ENCODE results near the gene RABL3.

Gene RABL3

DNA sequence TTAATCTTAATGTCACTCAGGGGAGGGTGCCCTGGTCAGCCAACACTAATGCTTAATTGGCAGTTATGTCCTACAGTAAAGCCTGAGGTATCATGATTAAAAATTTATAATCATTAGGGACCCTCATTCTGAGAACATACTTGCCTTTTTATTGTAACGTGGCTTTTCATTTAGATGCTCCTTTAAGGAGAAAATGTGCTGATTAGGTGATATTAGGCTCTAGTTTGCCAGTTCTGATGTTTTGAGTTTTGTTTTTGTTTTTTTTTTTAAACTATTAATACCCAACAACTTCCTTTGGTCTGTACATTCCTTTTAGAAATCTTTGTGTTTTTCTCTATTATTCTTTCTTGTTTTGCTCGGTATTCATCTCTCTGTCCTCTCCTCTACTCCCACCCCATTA lies 10.5 kb upstream of the RABL3 start:
- H3K4me3 ChIP-seq (ENCODE audit: low read depth, low read length): no peak overlapping the region
- TF ChIP-seq, protein P1, sequence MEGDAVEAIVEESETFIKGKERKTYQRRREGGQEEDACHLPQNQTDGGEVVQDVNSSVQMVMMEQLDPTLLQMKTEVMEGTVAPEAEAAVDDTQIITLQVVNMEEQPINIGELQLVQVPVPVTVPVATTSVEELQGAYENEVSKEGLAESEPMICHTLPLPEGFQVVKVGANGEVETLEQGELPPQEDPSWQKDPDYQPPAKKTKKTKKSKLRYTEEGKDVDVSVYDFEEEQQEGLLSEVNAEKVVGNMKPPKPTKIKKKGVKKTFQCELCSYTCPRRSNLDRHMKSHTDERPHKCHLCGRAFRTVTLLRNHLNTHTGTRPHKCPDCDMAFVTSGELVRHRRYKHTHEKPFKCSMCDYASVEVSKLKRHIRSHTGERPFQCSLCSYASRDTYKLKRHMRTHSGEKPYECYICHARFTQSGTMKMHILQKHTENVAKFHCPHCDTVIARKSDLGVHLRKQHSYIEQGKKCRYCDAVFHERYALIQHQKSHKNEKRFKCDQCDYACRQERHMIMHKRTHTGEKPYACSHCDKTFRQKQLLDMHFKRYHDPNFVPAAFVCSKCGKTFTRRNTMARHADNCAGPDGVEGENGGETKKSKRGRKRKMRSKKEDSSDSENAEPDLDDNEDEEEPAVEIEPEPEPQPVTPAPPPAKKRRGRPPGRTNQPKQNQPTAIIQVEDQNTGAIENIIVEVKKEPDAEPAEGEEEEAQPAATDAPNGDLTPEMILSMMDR (IDR thresholded peaks at IDR 0.05; ENCODE audit: low read depth, low read length, missing control alignments): no peak
- DNase-seq (ENCODE audit: low read depth): no peak
- in situ Hi-C loops (cut with HindIII; ENCODE audit: low sequenced_read_pairs): no loop called here

- in situ Hi-C loops (cut with HindIII; ENCODE audit: low sequenced_read_pairs): no loop called here
- TF ChIP-seq, protein P1 (IDR thresholded peaks at IDR 0.05; ENCODE audit: low read depth, low read length, missing control alignments): no peak
These were observed 9.9 kb upstream of the RABL3 start for GRCh38 chr3:120752230-120752629.

GRCh38 chr3:120749843-120750242 lies 7.5 kb upstream of the RABL3 start:
- in situ Hi-C loops (cut with HindIII; ENCODE audit: low sequenced_read_pairs): no loop called here
- no peak overlapping the region for H3K4me3 ChIP-seq (ENCODE audit: low read depth, low read length)
- no peak for DNase-seq (ENCODE audit: low read depth)
- TF ChIP-seq, protein P1 (IDR thresholded peaks at IDR 0.05; ENCODE audit: low read depth, low read length, missing control alignments): no peak

More at GRCh38 chr3:120752230-120752629, 9.9 kb upstream of the RABL3 start:
- no peak for DNase-seq (ENCODE audit: low read depth)
- no peak overlapping the region for H3K4me3 ChIP-seq (ENCODE audit: low read depth, low read length)

DNA sequence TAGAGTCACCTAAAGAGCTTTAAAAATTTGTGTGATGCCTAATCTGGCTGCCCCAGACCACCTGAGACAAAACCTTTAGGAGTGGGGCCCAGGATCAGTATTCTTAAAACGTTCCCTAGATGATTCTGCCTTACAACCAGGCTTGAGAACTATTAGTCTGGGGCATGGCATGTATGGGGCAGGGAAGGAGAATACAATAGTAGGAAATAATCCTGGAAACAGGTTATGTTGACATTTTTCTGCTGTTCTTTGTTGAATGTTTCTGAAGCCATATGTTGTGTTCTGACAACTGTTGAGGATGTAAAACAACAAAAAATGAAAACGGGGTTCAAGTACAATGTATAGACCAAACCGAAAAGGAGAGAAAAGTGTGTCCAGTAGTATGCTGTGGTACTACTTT lies 3.1 kb upstream of the RABL3 start:
- in situ Hi-C loops (cut with HindIII; ENCODE audit: low sequenced_read_pairs): no loop called here
- TF ChIP-seq, protein P1 (IDR thresholded peaks at IDR 0.05; ENCODE audit: low read depth, low read length, missing control alignments): no peak
- no peak overlapping the region for H3K4me3 ChIP-seq (ENCODE audit: low read depth, low read length)
- no peak for DNase-seq (ENCODE audit: low read depth)

- peak overlapping the region; percentile 83 for H3K4me3 ChIP-seq (ENCODE audit: low read depth, low read length)
- in situ Hi-C loops (cut with HindIII; ENCODE audit: low sequenced_read_pairs): no loop called here
- DNase-seq (ENCODE audit: low read depth): no peak
- TF ChIP-seq, protein P1 (IDR thresholded peaks at IDR 0.05; ENCODE audit: low read depth, low read length, missing control alignments): no peak
These were observed 1.4 kb upstream of the RABL3 start for GRCh38 chr3:120743556-120744195.

GRCh38 chr3:120742849-120743365 lies 591 bp upstream of the RABL3 start:
- DNase-seq (ENCODE audit: low read depth): peak; percentile 1
- TF ChIP-seq, protein P1 (IDR thresholded peaks at IDR 0.05; ENCODE audit: low read depth, low read length, missing control alignments): no peak
- peak overlapping the region; percentile 83 for H3K4me3 ChIP-seq (ENCODE audit: low read depth, low read length)
- in situ Hi-C loops (cut with HindIII; ENCODE audit: low sequenced_read_pairs): no loop called here
